GM18519 (cell line): ENCODE measurements around the gene DDAH2.
"Not testable (repeated sequence)": the region's sequence is repeated elsewhere in the genome, so short reads cannot be mapped to it uniquely, and the experiment has no call there.

ENCODE experiments used
- ATAC-seq: cut with Tn5 transposase; IDR thresholded peaks from one replicate; pipeline ENCODE4 v1.9.1; 2021; ENCODE audit warnings: mild to moderate bottlenecking, moderate library complexity; ENCODE audit not compliant: unreplicated experiment, low FRiP score

DDAH2 gene

DNA sequence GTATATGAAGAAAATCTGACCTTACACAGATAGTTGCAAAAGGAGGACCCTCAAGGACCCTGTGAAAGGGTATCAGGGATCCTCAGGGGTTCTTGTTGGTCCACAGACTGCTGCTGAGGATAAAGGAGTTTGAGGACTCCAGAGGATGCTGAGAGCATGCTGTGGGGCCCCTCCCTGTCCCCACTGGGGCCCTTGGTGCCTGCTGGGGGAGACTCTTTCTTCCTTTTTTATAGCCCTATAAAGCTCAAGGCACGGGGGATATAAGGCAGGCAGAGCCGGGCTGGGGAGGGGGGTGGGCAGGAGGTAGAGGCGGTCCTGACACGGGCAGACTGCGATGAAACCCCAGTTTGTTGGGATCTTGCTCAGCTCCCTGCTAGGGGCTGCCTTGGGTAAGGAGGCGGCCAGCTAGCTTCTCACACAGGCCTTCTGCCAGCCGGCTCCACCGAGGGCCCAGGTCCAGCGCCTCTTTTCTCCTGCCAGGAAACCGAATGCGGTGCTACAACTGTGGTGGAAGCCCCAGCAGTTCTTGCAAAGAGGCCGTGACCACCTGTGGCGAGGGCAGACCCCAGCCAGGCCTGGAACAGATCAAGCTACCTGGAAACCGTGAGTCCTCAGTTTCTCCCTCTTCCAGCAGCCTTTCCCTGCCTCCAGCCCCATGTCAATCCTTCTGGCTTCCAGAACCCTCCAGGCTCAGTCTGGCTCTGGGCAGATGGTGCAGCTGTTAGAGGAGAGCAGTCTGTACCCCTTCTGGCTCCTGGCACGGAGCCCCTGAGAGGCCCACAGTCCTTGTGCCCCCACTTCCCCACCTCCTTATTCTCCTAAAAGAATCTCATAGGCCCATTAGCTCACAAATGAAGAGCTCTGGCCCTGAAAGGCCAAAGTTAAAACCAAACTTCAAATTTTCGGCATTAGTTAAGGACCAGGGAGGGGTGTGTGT is 13.8 kb downstream of the DDAH2 start, which contains the start of gene LY6G6D:
TSS of gene LY6G6D (plus strand) at position 327 of the 937 bp plus-strand sequence. CDS start at position 335, 8 bp downstream.
- no peak for ATAC-seq

DNA sequence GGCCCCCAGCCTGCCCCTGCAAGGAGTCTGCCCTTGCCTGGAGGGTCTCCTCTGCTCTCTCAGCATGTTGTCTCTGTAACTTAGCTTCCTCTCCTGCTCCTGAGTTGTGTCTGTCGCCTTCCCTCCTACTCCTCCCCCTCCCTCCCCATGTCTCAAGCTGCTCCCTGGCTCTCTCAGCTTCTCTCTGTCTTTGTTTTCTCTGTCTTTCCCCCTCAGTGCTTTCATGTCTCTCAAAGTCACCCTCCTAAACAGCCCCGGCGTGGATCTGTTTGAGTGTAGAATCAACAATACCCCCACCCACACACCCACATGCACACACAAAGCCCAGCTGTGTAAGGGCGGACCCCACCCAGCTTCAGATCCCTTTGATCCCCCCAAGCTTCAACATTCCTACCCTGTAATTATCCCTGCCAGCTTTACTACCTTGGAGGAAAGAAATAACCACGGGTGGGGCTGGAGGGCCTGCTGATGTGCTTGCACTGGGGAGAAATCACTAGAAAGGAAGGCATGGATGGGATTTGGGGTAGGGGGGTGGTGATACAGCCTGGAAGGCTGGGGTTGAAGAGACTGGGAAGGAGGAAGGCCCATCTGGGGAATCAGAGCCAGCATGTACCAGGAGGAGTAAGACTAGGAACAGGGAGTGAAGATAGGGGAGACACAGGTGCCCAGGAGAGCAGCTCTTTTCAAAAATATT is 15.0 kb downstream of the DDAH2 start:
- ATAC-seq = no peak

DNA sequence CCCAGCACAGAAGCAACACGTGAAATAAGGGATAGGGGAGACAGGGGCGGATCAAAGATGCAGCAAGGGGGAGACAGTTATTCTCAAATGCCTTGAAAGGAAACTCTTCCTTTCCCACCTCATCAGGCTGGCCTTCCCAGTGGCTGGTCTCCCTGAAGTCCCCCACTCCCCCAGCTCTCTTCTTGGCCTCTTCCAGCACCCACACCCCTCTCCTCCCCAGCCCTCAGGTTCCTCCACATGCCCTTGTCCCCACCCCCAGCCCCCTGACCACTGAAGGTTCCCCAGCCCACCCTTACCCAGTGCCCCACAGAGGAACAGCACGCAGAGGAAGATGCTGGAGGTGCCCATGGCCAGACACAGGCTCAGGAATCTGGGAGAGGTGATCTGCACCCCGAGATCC is 15.6 kb downstream of the DDAH2 start:
- ATAC-seq = no peak

DNA sequence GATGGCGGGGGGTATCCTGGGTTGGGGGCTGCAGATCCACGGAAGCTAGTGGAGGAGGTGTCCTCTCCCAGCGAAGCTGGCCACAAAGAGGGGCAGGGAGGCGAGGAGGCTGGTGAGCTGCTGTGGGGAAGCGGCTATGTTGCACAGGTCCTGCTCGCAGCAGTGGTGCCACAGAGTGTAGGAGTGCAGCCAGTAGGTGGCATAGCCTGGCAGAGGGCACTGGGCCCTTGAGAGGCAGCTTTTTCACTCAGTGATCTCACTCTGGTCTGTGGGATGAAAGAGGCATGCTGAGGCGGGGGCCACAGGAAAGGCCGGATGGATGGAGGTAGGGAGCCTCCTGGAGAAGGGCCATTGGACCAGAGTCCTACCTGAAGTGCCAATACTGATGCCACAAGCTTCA is 16.8 kb downstream of the DDAH2 start:
- no peak for ATAC-seq

DNA sequence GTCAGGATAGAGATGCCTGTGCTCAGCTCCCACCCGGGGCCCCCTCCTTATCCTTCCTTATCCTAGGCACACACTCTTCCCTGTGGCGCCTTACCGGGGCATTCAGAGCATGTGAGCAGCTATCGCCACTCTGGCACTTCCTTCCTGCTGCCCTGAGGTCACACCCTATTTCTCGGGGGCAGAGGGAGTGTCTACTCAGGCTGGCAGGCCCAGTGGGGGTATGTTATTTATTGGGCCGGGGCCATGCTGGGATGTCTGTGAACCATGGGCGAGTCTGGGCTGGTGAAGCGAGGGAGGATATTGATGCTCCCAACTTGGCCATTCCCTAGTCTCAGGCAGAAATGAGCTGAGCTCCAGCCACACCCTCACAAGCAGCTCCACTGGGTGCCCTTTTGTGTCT is 17.9 kb downstream of the DDAH2 start:
- no peak for ATAC-seq

DNA sequence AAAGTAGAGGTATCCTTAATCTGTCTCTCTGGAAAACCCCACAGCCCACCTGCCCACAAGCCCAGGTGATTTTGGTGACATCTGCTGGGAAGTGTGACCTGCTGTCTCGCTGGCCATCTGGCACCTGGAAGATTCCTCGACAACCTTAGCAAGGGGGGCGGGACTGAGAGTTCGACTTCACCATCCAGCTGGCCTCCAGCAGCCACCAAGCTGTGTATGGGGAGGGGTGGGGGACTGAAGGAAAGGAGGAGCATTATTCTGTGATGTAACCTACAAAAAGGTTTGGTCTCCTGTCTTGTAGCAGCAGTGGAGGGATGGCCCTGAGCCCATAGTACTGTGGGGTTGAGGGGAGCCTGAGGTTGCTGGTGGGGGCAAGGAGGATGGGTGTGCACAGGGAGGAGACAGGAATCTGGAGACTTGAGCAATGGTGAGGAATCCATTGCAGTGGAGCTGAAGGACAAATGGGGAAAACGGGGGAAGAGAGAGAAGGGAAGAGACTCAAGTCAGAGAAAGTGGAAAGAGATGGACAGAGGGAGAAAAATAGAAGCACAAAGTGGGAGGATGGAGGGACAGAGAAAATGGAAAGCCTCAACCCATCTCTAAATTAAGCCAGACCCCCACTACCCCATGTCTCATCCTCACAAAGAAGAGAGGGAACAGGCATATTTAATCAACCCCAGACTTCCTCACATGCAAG is 18.4 kb downstream of the DDAH2 start:
- ATAC-seq = no peak

DNA sequence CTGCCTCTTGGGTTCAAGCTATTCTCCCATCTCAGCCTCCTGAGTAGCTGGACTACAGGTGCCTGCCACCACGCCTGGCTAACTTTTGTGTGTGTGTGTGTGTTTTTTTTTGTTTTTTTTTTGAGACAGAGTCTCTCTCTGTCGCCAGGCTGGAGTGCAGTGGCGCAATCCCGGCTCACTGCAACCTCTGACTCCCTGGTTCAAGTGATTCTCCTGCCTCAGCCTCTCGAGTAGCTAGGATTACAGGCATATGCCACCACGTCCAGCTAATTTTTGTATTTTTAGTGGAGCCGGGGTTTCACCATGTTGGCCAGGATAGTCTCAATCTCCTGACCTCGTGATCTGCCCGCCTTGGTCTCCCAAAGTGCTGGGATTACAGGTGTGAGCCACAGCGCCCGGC is 19.9 kb downstream of the DDAH2 start:
- not testable (repeated sequence) for ATAC-seq

DNA sequence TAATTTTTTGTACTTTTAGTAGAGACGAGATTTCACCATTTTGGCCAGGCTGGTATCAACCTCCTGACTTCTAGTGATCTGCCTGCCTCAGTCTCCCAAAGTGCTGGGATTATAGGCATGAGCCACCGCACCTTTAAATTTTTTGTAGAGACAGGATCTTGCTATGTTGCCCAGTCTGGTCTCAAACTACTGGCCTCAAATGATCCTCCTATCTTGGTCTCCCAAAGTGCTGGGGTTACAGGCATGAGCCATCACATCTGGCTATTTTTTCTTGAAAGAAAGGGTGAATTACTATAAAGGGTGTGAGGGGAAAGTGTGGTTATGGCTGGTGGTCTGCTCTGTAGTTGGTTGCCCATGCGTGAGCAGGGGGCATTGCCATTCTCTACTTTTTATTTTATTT is 20.9 kb downstream of the DDAH2 start:
- no peak for ATAC-seq

DNA sequence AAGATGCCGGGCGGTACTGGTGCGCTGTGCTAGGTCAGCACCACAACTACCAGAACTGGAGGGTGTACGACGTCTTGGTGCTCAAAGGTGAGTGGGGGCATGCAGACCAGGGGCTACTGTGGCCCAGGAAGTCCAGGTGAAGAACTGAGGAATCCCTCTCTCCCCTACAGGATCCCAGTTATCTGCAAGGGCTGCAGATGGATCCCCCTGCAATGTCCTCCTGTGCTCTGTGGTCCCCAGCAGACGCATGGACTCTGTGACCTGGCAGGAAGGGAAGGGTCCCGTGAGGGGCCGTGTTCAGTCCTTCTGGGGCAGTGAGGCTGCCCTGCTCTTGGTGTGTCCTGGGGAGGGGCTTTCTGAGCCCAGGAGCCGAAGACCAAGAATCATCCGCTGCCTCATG is 21.4 kb downstream of the DDAH2 start:
- no peak for ATAC-seq

DNA sequence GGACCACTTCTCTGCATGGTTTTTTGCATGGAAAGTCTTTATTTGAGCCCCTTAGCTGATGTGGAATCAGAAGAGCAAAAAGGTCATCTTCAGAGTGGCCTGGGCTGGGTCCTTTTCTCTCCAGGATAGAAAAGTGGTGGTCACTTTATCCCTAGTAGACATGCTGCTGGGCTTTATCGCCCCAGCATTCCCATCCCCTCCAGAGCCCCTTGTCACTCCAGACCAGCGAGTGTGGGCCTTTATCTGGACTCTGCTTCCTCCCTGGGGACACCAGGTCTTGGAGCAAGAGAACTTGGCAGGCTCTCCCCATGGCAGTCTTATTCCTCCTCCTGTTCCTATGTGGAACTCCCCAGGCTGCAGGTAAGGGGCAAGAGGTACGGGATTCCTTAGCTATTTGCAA is 22.5 kb downstream of the DDAH2 start, which contains the start of gene LY6G6F:
TSS of gene LY6G6F (plus strand) at position 268 of the 400 bp plus-strand sequence. CDS start at position 309, 41 bp downstream.
- ATAC-seq = no peak

DNA sequence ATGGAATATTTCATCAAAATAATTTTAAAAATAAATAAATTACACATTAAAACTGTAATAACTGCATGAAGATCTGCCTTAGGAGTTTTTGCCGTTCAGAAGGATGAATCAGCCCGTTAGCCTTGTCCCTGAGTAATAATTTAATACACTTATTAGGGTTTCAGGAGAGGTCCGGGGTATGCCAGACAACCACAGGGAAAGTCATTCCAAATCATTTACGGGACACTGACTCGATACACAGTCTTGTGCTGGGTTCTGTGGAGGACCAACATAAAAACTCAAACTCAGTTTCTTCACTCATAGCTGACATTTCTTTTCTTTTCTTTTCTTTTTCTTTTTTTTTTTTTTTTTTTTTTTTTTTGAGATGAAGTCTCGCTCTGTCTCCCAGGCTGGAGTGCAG is 23.2 kb downstream of the DDAH2 start:
- ATAC-seq = no peak

DNA sequence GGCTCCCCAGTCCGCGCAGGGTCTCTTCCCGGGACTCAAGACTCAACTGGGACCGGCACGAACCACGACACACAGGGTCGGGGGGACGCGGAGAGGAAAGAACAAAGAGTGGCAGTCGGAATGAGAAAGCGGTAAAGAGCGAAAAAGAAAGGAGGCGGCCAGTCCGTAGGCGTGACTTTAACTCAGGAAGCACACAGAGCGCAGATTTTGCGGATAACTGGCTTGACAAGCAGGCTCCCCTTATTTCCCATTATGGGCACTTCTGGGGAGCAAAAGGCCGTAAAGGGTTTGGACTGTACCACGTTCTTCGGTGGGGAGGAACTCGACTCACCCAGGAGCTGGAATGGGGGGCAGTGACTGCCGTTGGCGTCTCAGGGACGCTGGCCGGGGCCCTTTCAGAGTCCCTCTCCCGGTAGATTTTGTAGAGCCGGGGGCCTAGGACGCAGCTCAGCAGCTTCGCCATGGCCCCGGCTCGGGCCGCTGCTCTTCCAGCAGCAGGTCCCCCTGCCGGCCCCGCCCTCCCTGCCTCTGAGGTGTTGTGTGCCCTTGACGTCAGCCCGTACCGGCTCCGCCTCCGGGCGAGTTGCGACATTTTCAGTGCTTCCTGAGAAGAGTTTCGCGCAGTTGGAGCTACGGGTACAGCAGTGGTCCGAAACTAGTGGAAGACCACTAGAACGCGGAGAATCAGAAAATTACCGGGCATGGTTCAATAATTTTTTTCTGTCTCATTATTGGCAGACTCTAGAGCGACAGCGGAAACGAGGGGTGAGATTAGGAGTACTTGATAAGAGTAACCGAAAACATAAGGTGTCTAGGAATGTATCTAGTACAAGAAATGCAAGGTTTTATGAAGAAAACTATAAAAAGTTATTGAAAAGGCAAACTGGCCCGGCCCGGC is 26.0 kb downstream of the DDAH2 start, which contains the start of gene ABHD16A:
TSS of gene ABHD16A (minus strand) at position 506 of the 898 bp plus-strand sequence. CDS start at position 463, 43 bp downstream.
- ATAC-seq = peak; percentile 81

DNA sequence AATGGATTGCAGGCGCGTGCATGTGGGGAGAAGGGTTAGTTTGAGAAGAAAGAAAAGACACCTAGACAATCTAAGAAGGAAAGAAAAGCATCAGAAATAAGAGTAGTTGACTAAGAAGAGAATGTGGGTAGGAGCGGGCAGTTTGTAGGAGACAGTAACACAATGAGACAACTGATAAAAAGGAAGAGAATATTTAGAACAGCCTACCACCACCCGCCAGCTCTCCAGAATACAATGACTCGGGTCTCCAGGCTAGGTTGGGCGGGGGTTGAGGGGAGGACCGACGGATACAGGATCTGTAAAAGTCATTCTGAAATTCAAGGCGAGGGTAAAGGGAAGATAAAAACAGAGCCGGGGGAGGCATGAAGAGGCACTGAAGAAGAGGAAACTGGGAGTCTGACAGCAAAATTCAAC is 26.7 kb downstream of the DDAH2 start:
- no peak for ATAC-seq

DNA sequence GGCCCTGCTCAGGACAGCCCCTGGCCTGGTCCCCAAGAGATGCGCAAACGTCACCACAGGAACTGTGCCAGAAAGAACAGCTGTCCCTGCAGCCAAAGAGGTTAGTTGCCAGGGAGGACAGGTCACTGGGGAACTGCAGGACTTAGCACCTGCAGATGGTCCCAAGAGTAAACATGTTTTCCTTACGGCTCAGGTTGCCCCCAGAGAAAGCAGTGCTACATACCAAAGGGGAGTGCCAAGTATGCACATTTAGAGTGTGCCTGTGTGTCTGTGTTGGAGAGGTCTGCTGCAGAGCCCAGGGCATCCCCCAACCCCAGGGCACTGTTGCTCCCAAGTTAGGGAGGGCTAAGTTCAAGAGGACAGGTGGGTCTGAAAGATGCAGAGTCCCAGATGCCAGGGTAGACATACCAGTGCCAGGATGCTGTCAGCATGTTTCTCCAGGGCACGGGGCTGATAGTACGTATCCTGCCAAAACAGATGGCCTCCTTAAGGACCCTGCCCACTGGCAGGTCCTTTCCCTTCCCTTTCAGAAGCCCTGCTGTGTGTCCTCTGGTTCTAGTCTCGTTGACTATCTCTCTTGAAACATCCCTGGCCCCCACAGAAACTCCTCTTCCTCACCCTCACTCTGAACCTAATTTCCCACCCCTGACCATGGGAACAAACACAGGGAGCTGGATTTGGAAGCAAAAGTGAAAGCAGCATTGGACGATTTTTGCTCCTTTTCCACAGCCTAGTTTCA is 27.3 kb downstream of the DDAH2 start:
- ATAC-seq = no peak

DNA sequence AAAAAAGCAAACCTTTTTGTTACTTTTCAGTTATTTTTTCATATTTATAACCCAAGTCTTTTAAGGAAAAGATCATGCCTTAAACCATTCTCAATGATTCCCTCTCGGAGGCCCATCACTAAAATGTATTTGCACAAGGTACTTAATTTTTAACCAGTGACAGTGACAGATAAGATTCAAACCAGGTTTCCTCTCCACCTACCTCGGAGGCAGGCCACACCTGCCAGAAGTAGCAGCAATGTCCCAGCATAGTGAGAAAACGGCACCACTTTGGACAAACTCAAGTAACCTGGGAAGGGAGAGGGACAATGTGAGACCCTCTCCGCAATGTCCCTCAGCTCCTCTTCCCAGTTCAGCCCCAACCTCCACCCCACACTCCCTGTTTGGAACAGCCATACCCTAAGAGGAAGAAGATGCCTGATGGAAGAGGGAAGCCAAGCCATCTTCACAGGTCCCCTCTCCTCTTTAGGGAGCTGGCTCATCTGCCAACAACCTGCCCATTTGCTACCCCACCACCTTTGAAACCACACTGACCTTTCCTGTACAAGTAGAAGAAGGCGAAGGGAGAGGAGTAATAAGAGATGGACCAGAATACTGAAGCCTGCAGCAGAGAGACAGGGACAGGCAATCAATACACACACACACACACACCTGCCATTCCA is 28.2 kb downstream of the DDAH2 start:
- ATAC-seq = no peak

DNA sequence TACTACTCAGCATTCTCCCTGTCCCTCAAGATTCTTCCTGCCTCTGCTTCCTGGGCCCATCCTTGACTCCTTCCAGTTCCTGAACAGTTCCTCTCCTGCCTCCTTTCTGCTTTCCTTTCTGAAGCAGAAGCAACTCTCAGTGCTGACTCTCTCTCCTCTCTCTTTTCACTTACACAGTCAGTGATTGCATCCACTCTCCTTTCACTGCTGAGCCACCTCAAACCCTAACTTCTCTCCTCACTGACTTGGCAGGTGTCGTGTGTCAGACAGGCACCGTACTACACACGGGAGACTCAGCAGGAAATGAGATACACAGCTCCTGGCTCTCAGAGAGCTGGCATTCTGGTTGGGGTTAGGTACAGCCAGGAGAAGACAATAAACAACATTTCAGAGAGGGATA is 31.5 kb downstream of the DDAH2 start:
- ATAC-seq = no peak

DNA sequence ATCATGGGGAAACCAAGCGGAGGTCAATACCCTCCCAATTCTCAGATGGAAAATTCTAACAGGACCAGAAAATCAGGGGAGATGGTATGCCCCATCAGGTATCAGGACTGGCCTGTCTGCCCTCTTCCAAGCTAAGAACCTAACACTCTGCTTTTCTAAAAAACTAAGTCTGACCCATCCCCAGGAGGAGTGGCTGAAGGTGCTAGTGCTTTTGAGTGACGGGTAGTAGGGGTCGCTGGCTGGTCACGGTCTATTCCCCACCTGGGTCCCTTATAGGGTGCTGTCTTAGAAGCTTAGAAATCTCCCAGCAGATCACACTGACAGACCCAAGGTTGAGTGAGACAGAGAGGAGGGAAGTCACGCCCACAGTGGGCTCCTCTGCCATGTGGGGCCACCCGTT is 35.6 kb downstream of the DDAH2 start:
- ATAC-seq = no peak

DNA sequence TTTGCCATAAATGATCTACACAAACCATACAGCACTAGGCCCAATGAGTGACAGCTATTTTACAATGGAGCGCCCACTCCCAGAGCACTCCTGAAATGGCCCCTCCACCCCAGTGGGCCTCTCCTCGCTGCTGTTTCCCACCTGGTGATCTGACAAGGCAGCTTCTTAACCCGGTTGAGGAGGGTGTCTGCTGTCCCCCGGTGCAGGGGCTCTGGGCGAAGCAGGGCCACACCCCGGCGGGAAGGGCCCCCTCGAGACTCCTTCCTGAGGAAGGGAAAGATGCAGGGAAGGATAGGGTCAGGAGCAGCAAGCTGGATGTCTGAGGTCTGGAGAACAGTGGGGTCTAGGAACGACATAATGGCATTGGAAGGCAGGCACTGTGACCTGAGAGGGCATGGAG is 36.2 kb downstream of the DDAH2 start:
- no peak for ATAC-seq

DNA sequence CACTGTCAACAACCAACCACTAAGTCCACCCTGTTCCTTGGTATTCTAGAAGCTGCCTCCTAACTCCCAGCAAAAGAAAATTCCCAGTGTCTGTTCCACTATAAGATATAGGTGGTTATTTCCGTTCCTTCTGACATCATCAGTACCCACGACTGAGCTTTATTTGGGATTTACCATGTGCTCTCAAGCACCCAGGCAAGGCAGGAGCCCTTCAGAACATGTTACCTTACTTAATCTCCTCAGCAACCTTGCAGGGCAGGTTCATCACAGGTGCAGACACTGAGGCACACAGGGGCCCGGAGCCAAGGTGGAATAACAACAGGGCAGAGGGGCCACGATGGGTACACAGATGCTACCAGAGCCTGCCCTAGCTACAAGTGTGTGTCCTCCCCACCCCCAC is 36.7 kb downstream of the DDAH2 start:
- no peak for ATAC-seq
